A549 (cell line): Measurements from ENCODE around the gene CUL9.

Source experiments
- CTCF ChIP-seq: fragments of >200 bp; sonication (Bioruptor Twin); formaldehyde crosslinking; IDR thresholded peaks from 3 replicates; pipeline ENCODE4 v1.5.1; 2016
- E2F6 ChIP-seq: IDR thresholded peaks from 2 replicates; pipeline ENCODE4 v1.6.1; 2012; ENCODE audit warnings: low read depth, borderline replicate concordance
- HMGXB4 ChIP-seq: fragments of 250-450 bp; sonication (Bioruptor Pico); IDR thresholded peaks from 2 replicates; pipeline ENCODE4 v1.5.0; 2021; ENCODE audit warnings: mild to moderate bottlenecking, moderate library complexity, borderline replicate concordance
- HOXB13 ChIP-seq: fragments of 250-450 bp; sonication (Bioruptor Pico); IDR thresholded peaks from 2 replicates; pipeline ENCODE4 v1.5.0; 2020; ENCODE audit warnings: low read depth, mild to moderate bottlenecking, moderate library complexity
- MAX ChIP-seq: IDR thresholded peaks from 2 replicates; pipeline ENCODE4 v1.6.1; 2012
- SMC3 ChIP-seq: fragments of >200 bp; sonication (Bioruptor Twin); formaldehyde crosslinking; IDR thresholded peaks from 3 replicates; pipeline ENCODE4 v1.6.1; 2018; ENCODE audit warnings: inconsistent platforms
- TF ChIP-seq, protein P1 (sequence below): fragments of 450-650 bp; IDR thresholded peaks from 2 replicates; pipeline ENCODE4 v1.6.1; 2014; ENCODE audit warnings: antibody characterized with exemption
- TF ChIP-seq, protein P2 (sequence below): fragments of 200-600 bp; sonication (generic); IDR thresholded peaks from 2 replicates; pipeline ENCODE4 v1.6.1; 2016; ENCODE audit warnings: antibody characterized with exemption, mild to moderate bottlenecking, moderate library complexity

GRCh38 chr6:43269273-43270007 is 87.4 kb downstream of the CUL9 start:
- TF ChIP-seq, protein P1, sequence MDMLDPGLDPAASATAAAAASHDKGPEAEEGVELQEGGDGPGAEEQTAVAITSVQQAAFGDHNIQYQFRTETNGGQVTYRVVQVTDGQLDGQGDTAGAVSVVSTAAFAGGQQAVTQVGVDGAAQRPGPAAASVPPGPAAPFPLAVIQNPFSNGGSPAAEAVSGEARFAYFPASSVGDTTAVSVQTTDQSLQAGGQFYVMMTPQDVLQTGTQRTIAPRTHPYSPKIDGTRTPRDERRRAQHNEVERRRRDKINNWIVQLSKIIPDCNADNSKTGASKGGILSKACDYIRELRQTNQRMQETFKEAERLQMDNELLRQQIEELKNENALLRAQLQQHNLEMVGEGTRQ = no peak
- TF ChIP-seq HOXB13 (CRISPR knock-in tag) (no peak), CTCF (no peak), MAX (no peak), E2F6 (no peak), HMGXB4 (CRISPR knock-in tag) (no peak), SMC3 (no peak)
- TF ChIP-seq, protein P2, sequence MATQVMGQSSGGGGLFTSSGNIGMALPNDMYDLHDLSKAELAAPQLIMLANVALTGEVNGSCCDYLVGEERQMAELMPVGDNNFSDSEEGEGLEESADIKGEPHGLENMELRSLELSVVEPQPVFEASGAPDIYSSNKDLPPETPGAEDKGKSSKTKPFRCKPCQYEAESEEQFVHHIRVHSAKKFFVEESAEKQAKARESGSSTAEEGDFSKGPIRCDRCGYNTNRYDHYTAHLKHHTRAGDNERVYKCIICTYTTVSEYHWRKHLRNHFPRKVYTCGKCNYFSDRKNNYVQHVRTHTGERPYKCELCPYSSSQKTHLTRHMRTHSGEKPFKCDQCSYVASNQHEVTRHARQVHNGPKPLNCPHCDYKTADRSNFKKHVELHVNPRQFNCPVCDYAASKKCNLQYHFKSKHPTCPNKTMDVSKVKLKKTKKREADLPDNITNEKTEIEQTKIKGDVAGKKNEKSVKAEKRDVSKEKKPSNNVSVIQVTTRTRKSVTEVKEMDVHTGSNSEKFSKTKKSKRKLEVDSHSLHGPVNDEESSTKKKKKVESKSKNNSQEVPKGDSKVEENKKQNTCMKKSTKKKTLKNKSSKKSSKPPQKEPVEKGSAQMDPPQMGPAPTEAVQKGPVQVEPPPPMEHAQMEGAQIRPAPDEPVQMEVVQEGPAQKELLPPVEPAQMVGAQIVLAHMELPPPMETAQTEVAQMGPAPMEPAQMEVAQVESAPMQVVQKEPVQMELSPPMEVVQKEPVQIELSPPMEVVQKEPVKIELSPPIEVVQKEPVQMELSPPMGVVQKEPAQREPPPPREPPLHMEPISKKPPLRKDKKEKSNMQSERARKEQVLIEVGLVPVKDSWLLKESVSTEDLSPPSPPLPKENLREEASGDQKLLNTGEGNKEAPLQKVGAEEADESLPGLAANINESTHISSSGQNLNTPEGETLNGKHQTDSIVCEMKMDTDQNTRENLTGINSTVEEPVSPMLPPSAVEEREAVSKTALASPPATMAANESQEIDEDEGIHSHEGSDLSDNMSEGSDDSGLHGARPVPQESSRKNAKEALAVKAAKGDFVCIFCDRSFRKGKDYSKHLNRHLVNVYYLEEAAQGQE = no peak
